ENCODE results near the gene ZNF630.

The ZNF630 gene

DNA sequence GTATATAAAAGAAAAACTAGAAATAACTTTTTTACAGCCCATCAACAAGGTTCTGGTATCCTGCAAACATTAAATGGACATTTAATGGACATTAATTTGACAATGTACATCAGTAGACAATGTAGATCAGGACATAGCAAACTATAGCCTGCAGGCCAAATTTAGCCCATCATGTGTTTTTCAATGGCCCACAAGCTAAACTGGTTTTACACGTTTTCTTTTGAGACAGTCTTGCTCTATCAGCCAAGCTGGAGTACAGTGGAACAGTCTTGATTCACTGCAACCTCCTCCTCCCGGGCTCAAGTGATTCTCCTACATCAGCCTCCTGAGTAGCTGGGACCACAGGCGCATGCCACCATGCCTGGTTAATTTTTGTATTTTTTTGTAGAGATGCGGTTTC is 7.2 kb downstream of the ZNF630 start:
- no peak overlapping the region for H2BK120ac ChIP-seq (ENCODE audit: low read depth, low read length)
- H3K4ac ChIP-seq (ENCODE audit: low read length) = no peak overlapping the region
- no peak overlapping the region for H2BK5ac ChIP-seq (ENCODE audit: low read length)
- no peak overlapping the region for H3K4me3 ChIP-seq (ENCODE audit: low read length in 2 of 2)
- H3K79me1 ChIP-seq (ENCODE audit: low read depth, low read length) = no peaks in the 10 kb centered on the region
- H2BK12ac ChIP-seq (ENCODE audit: low read length) = no peak overlapping the region
- H3K9me3 ChIP-seq (replicated peaks in 1 of 2; ENCODE audit: control insufficient read depth in 2 of 2, insufficient read depth in 1 of 2, low read depth in 1 of 2, low read length in 2 of 2) = peaks cover 2 to 5% of the 10 kb centered on the region in 2 donors
- H4K91ac ChIP-seq (ENCODE audit: low read depth, low read length, poor library complexity) = no peak overlapping the region
- H3K4me1 ChIP-seq (ENCODE audit: control insufficient read depth in 2 of 2, insufficient read depth in 1 of 2, low read depth in 1 of 2, low read length in 2 of 2) = no peaks in the 10 kb centered on the region
- no peak overlapping the region for H3K4me2 ChIP-seq (ENCODE audit: insufficient read depth, low read length, poor library complexity, severe bottlenecking)
- no peak overlapping the region for H3K14ac ChIP-seq (ENCODE audit: low read length)
- no peak overlapping the region for H4K8ac ChIP-seq (ENCODE audit: low read depth, low read length)
- H2AK5ac ChIP-seq (ENCODE audit: low read depth, low read length) = no peak overlapping the region
- no peaks in the 10 kb centered on the region for H3K36me3 ChIP-seq (replicated peaks in 1 of 2; ENCODE audit: control insufficient read depth in 2 of 2, insufficient read depth in 2 of 2, low read length in 2 of 2)
- DNase-seq (ENCODE audit: low spot score) = no peak
- no peak overlapping the region for H3K18ac ChIP-seq (ENCODE audit: low read length)
- no peak overlapping the region for H2BK15ac ChIP-seq (ENCODE audit: low read length)
- H3K27ac ChIP-seq (replicated peaks; ENCODE audit: low read length) = no peak overlapping the region
- H3K9ac ChIP-seq (ENCODE audit: low read depth, low read length, poor library complexity) = no peak overlapping the region
- WGBS, 2 donors (ENCODE audit: extremely low coverage in 2 of 2, insufficient read length in 2 of 2, insufficient replicate concordance in 1 of 2) = no CpG with 5 or more reads among the region's 4 CpGs
- H2AFZ ChIP-seq (ENCODE audit: low read length) = no peak overlapping the region
- no peak overlapping the region for H3K23ac ChIP-seq (ENCODE audit: low read depth, low read length, poor library complexity)
- no peaks in the 10 kb centered on the region for H3K27me3 ChIP-seq (ENCODE audit: control insufficient read depth in 3 of 3, insufficient read depth in 3 of 3, low read depth in 1 of 3, low read length in 3 of 3)

DNA sequence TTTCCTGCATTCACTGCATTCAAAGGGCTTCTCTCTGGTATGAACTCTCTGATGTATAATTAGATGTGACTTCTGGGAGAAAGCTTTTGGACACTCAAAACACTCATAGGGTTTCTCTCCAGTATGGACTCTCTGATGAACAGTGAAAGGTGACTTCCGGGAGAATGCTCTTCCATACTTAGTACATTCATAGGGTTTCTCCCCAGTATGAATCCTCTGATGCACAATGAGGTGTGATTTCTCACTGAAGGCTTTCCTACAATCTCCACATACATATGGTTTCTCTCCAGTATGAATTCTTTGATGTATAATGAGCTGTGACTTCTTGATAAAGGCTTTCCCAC is 12.2 kb downstream of the ZNF630 start:
- Histone ChIP-seq H3K27me3 (ENCODE audit: control insufficient read depth in 3 of 3, insufficient read depth in 3 of 3, low read depth in 1 of 3, low read length in 3 of 3) (no peaks in the 10 kb centered on the region), H2BK15ac (ENCODE audit: low read length) (no peak overlapping the region), H2BK120ac (ENCODE audit: low read depth, low read length) (no peak overlapping the region), H4K8ac (ENCODE audit: low read depth, low read length) (no peak overlapping the region), H2AFZ (ENCODE audit: low read length) (no peak overlapping the region), H3K36me3 (replicated peaks in 1 of 2; ENCODE audit: control insufficient read depth in 2 of 2, insufficient read depth in 2 of 2, low read length in 2 of 2) (no peaks in the 10 kb centered on the region), H2AK5ac (ENCODE audit: low read depth, low read length) (no peak overlapping the region), H3K4me3 (ENCODE audit: low read length in 2 of 2) (no peak overlapping the region), H3K4me2 (ENCODE audit: insufficient read depth, low read length, poor library complexity, severe bottlenecking) (no peak overlapping the region), H3K18ac (ENCODE audit: low read length) (no peak overlapping the region), H2BK5ac (ENCODE audit: low read length) (no peak overlapping the region), H3K4ac (ENCODE audit: low read length) (no peak overlapping the region), H3K79me1 (ENCODE audit: low read depth, low read length) (no peaks in the 10 kb centered on the region), H3K9ac (ENCODE audit: low read depth, low read length, poor library complexity) (no peak overlapping the region), H3K14ac (ENCODE audit: low read length) (no peak overlapping the region), H3K4me1 (ENCODE audit: control insufficient read depth in 2 of 2, insufficient read depth in 1 of 2, low read depth in 1 of 2, low read length in 2 of 2) (no peaks in the 10 kb centered on the region), H3K23ac (ENCODE audit: low read depth, low read length, poor library complexity) (no peak overlapping the region), H3K9me3 (replicated peaks in 1 of 2; ENCODE audit: control insufficient read depth in 2 of 2, insufficient read depth in 1 of 2, low read depth in 1 of 2, low read length in 2 of 2) (peaks cover 2 to 10% of the 10 kb centered on the region in 2 donors), H2BK12ac (ENCODE audit: low read length) (no peak overlapping the region), H4K91ac (ENCODE audit: low read depth, low read length, poor library complexity) (no peak overlapping the region), H3K27ac (replicated peaks; ENCODE audit: low read length) (no peak overlapping the region)
- no peak for DNase-seq (ENCODE audit: low spot score)
- no CpG with 5 or more reads among the region's 1 CpG for WGBS, 2 donors (ENCODE audit: extremely low coverage in 2 of 2, insufficient read length in 2 of 2, insufficient replicate concordance in 1 of 2)

DNA sequence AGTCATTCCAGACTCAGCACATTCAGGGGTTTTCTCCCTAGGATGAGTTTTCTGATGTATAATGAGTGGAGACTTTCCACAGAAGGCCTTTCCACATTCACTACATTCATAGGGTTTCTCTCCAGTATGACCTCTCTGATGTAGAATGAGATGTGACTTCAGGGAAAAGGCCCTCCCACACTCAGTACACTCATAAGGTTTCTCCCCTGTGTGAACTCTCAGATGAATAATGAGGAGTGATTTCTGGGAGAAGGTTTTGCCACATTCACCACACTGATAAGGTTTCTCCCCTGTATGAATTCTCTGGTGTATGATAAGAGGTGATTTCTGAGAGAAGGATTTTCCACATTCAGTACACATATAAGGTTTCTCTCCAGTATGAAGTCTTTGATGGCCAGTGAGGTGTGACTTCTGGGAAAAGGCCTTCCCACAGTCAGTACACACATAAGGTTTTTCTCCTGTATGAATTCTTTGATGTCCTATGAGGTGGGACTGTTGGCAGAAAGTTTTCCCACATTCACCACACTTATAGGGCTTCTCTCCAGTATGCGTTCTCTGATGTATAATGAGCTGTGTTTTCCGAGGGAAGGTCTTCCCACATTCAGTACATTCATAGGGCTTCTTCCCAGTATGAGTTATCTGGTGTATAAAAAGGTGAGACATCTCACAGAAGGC is 12.7 kb downstream of the ZNF630 start:
- H2BK5ac ChIP-seq (ENCODE audit: low read length) = no peak overlapping the region
- no peak overlapping the region for H3K18ac ChIP-seq (ENCODE audit: low read length)
- no CpG with 5 or more reads among the region's 2 CpGs for WGBS, 2 donors (ENCODE audit: extremely low coverage in 2 of 2, insufficient read length in 2 of 2, insufficient replicate concordance in 1 of 2)
- H2BK120ac ChIP-seq (ENCODE audit: low read depth, low read length) = no peak overlapping the region
- H3K27me3 ChIP-seq (ENCODE audit: control insufficient read depth in 3 of 3, insufficient read depth in 3 of 3, low read depth in 1 of 3, low read length in 3 of 3) = no peaks in the 10 kb centered on the region
- no peak overlapping the region for H4K8ac ChIP-seq (ENCODE audit: low read depth, low read length)
- H3K4me2 ChIP-seq (ENCODE audit: insufficient read depth, low read length, poor library complexity, severe bottlenecking) = no peak overlapping the region
- H3K79me1 ChIP-seq (ENCODE audit: low read depth, low read length) = no peaks in the 10 kb centered on the region
- no peak overlapping the region for H3K9ac ChIP-seq (ENCODE audit: low read depth, low read length, poor library complexity)
- no peak overlapping the region for H2AFZ ChIP-seq (ENCODE audit: low read length)
- no peak overlapping the region for H3K4ac ChIP-seq (ENCODE audit: low read length)
- H3K23ac ChIP-seq (ENCODE audit: low read depth, low read length, poor library complexity) = no peak overlapping the region
- H3K36me3 ChIP-seq (replicated peaks in 1 of 2; ENCODE audit: control insufficient read depth in 2 of 2, insufficient read depth in 2 of 2, low read length in 2 of 2) = no peaks in the 10 kb centered on the region
- no peak overlapping the region for H2AK5ac ChIP-seq (ENCODE audit: low read depth, low read length)
- no peak overlapping the region for H2BK12ac ChIP-seq (ENCODE audit: low read length)
- DNase-seq (ENCODE audit: low spot score) = no peak
- H3K4me1 ChIP-seq (ENCODE audit: control insufficient read depth in 2 of 2, insufficient read depth in 1 of 2, low read depth in 1 of 2, low read length in 2 of 2) = no peaks in the 10 kb centered on the region
- H3K9me3 ChIP-seq (replicated peaks in 1 of 2; ENCODE audit: control insufficient read depth in 2 of 2, insufficient read depth in 1 of 2, low read depth in 1 of 2, low read length in 2 of 2) = peaks cover 2 to 10% of the 10 kb centered on the region in 2 donors
- H4K91ac ChIP-seq (ENCODE audit: low read depth, low read length, poor library complexity) = no peak overlapping the region
- H3K27ac ChIP-seq (replicated peaks; ENCODE audit: low read length) = no peak overlapping the region
- H3K14ac ChIP-seq (ENCODE audit: low read length) = no peak overlapping the region
- H3K4me3 ChIP-seq (ENCODE audit: low read length in 2 of 2) = no peak overlapping the region
- H2BK15ac ChIP-seq (ENCODE audit: low read length) = no peak overlapping the region

DNA sequence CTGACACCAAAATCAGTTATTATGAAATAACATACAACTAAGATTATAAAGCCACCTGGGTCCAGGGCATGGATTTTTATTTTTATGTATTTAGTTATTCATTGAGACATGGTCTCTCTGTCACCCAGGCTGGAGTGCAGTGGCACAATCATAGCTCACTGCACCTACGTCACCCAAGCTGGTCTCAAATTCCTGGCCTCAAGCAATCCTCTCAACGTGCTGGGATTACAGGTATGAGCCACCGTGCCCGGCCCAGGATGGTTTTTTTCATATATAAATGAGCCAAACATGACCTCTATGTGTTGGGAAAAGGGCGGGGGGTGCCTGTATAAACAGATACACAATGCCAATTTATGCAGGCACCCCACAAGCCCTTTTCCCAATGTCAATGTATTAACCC is 24.6 kb downstream of the ZNF630 start:
- Histone ChIP-seq H4K91ac (ENCODE audit: low read depth, low read length, poor library complexity) (no peak overlapping the region), H3K18ac (ENCODE audit: low read length) (no peak overlapping the region), H2AK5ac (ENCODE audit: low read depth, low read length) (no peak overlapping the region), H3K36me3 (replicated peaks in 1 of 2; ENCODE audit: control insufficient read depth in 2 of 2, insufficient read depth in 2 of 2, low read length in 2 of 2) (no peaks in the 10 kb centered on the region), H3K9ac (ENCODE audit: low read depth, low read length, poor library complexity) (no peak overlapping the region), H3K79me1 (ENCODE audit: low read depth, low read length) (no peaks in the 10 kb centered on the region), H3K4ac (ENCODE audit: low read length) (no peak overlapping the region), H3K23ac (ENCODE audit: low read depth, low read length, poor library complexity) (no peak overlapping the region), H3K4me3 (ENCODE audit: low read length in 2 of 2) (no peak overlapping the region), H2BK12ac (ENCODE audit: low read length) (no peak overlapping the region), H2AFZ (ENCODE audit: low read length) (no peak overlapping the region), H2BK120ac (ENCODE audit: low read depth, low read length) (no peak overlapping the region), H3K27ac (replicated peaks; ENCODE audit: low read length) (no peak overlapping the region), H2BK15ac (ENCODE audit: low read length) (no peak overlapping the region), H4K8ac (ENCODE audit: low read depth, low read length) (no peak overlapping the region), H3K14ac (ENCODE audit: low read length) (no peak overlapping the region), H3K27me3 (ENCODE audit: control insufficient read depth in 3 of 3, insufficient read depth in 3 of 3, low read depth in 1 of 3, low read length in 3 of 3) (no peaks in the 10 kb centered on the region), H3K9me3 (replicated peaks in 1 of 2; ENCODE audit: control insufficient read depth in 2 of 2, insufficient read depth in 1 of 2, low read depth in 1 of 2, low read length in 2 of 2) (no peaks in the 10 kb centered on the region), H3K4me2 (ENCODE audit: insufficient read depth, low read length, poor library complexity, severe bottlenecking) (no peak overlapping the region), H2BK5ac (ENCODE audit: low read length) (no peak overlapping the region), H3K4me1 (ENCODE audit: control insufficient read depth in 2 of 2, insufficient read depth in 1 of 2, low read depth in 1 of 2, low read length in 2 of 2) (no peaks in the 10 kb centered on the region)
- DNase-seq (ENCODE audit: low spot score) = no peak
- WGBS, 2 donors (ENCODE audit: extremely low coverage in 2 of 2, insufficient read length in 2 of 2, insufficient replicate concordance in 1 of 2) = no CpG with 5 or more reads among the region's 5 CpGs
